OCI-LY1 (cell line): ENCODE results near the gene UCHL5.

Experiments used
- H2AFZ ChIP-seq: fragments of 200-600 bp; sonication (generic), shearing (Covaris generic); 2 replicates; pipeline ENCODE4 v1.6.0; 2014; ENCODE audit warnings: antibody characterized with exemption, mild to moderate bottlenecking, low read length
- H3F3A ChIP-seq: fragments of 200-600 bp; sonication (generic), shearing (Covaris generic); 2 replicates; pipeline ENCODE4 v1.6.0; 2014; ENCODE audit warnings: mild to moderate bottlenecking, antibody characterized with exemption, low read length, moderate library complexity; ENCODE audit not compliant: insufficient read depth
- H3K27ac ChIP-seq: fragments of 200-600 bp; sonication (generic); 2 replicates; pipeline ENCODE4 v1.5.1; 2014; ENCODE audit warnings: low read length, mixed run types, mild to moderate bottlenecking, low read depth; ENCODE audit not compliant: poor library complexity, severe bottlenecking
- H3K27me3 ChIP-seq: fragments of 200-600 bp; sonication (generic); 2 replicates; pipeline ENCODE4 v1.6.0; 2014; ENCODE audit warnings: antibody characterized with exemption, mild to moderate bottlenecking, low read length, moderate library complexity; ENCODE audit not compliant: insufficient read depth
- H3K36me3 ChIP-seq: fragments of 200-600 bp; sonication (generic); 2 replicates; pipeline ENCODE4 v1.6.1; 2014; ENCODE audit warnings: mild to moderate bottlenecking, antibody characterized with exemption, low read length, moderate library complexity, mixed read lengths; ENCODE audit not compliant: insufficient read depth
- H3K4me1 ChIP-seq: fragments of 200-600 bp; sonication (generic); 2 replicates; pipeline ENCODE4 v1.5.1; 2014; ENCODE audit warnings: mild to moderate bottlenecking, low read length, moderate library complexity; ENCODE audit not compliant: insufficient read depth, severe bottlenecking
- H3K4me2 ChIP-seq: fragments of 200-600 bp; sonication (generic), shearing (Covaris generic); 2 replicates; pipeline ENCODE4 v1.6.1; 2014; ENCODE audit warnings: low read length
- H3K4me3 ChIP-seq: fragments of 200-600 bp; sonication (generic); 2 replicates; pipeline ENCODE4 v1.5.1; 2014; ENCODE audit warnings: low read length, low read depth, mild to moderate bottlenecking, mixed read lengths; ENCODE audit not compliant: poor library complexity, severe bottlenecking
- H3K79me2 ChIP-seq: fragments of 200-600 bp; shearing (Covaris generic); 2 replicates; pipeline ENCODE4 v1.6.1; 2016; ENCODE audit warnings: mixed run types, low read length, mixed read lengths; ENCODE audit not compliant: insufficient read depth
- H3K9ac ChIP-seq: fragments of 200-600 bp; sonication (generic), shearing (Covaris generic); 2 replicates; pipeline ENCODE4 v1.6.1; 2014; ENCODE audit warnings: mild to moderate bottlenecking, low read length, mixed read lengths
- H3K9me2 ChIP-seq: fragments of 200-600 bp; sonication (generic), shearing (Covaris generic); 2 replicates; pipeline ENCODE4 v1.6.1; 2014; ENCODE audit warnings: low read depth, mild to moderate bottlenecking, low read length, mixed read lengths
- H3K9me3 ChIP-seq: fragments of 200-600 bp; shearing (Covaris generic); 2 replicates; pipeline ENCODE4 v1.6.1; 2014; ENCODE audit warnings: low read length, mixed read lengths
- H4K20me1 ChIP-seq: fragments of 200-600 bp; sonication (generic), shearing (Covaris generic); 2 replicates; pipeline ENCODE4 v1.6.0; 2016; ENCODE audit warnings: mild to moderate bottlenecking, low read length; ENCODE audit not compliant: insufficient read depth
- EZH2 ChIP-seq: fragments of 200-600 bp; sonication (generic), shearing (Covaris generic); IDR thresholded peaks from 2 replicates; pipeline ENCODE4 v1.8.0; 2017; ENCODE audit warnings: borderline replicate concordance, mixed run types, mild to moderate bottlenecking, antibody characterized with exemption, low read length, moderate library complexity, mixed read lengths
- TF ChIP-seq, protein P1 (sequence below): fragments of 200-600 bp; sonication (generic), shearing (Covaris generic); IDR thresholded peaks from 2 replicates; pipeline ENCODE4 v1.5.1; 2017; ENCODE audit warnings: mild to moderate bottlenecking, antibody characterized with exemption, low read length, moderate library complexity, mixed read lengths

UCHL5 gene

DNA sequence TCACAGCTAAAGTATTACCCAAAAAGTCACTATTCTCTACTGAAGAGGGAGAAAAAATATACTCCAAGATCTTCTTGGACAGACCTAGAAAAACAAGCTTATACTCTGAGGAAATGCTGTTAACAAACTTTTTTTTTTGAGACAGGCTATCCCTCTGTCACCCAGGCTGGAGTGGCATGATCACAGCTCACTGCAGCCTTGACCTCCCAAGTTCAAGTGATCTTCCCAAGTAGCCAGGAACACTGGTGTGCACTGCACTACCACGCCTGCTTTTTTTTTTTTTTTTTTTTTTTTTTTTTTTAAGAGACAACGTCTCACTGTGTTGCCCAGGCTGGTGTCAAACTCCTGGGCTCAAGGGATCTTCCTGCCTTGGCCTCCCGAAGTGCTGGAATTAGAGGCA, 28.7 kb upstream of the UCHL5 start:
- peaks cover 8% of the 10 kb centered on the region for H3K4me1 ChIP-seq
- H3F3A ChIP-seq, result peaks cover 5% of the 10 kb centered on the region; the same call in 1 of the 2 replicates
- H3K4me3 ChIP-seq, result no peak overlapping the region
- H3K4me2 ChIP-seq, result no peak overlapping the region
- no peaks in the 10 kb centered on the region for H3K79me2 ChIP-seq
- TF ChIP-seq, protein P1, sequence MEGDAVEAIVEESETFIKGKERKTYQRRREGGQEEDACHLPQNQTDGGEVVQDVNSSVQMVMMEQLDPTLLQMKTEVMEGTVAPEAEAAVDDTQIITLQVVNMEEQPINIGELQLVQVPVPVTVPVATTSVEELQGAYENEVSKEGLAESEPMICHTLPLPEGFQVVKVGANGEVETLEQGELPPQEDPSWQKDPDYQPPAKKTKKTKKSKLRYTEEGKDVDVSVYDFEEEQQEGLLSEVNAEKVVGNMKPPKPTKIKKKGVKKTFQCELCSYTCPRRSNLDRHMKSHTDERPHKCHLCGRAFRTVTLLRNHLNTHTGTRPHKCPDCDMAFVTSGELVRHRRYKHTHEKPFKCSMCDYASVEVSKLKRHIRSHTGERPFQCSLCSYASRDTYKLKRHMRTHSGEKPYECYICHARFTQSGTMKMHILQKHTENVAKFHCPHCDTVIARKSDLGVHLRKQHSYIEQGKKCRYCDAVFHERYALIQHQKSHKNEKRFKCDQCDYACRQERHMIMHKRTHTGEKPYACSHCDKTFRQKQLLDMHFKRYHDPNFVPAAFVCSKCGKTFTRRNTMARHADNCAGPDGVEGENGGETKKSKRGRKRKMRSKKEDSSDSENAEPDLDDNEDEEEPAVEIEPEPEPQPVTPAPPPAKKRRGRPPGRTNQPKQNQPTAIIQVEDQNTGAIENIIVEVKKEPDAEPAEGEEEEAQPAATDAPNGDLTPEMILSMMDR, result no peak
- TF ChIP-seq EZH2, result no peak
- no peak overlapping the region for H3K9ac ChIP-seq
- H2AFZ ChIP-seq, result no peak overlapping the region
- H3K27ac ChIP-seq, result no peak overlapping the region
- H4K20me1 ChIP-seq, result no peaks in the 10 kb centered on the region
- peaks cover 76% of the 10 kb centered on the region for H3K36me3 ChIP-seq
- H3K9me3 ChIP-seq, result no peaks in the 10 kb centered on the region
- no peaks in the 10 kb centered on the region for H3K9me2 ChIP-seq
- H3K27me3 ChIP-seq, result no peaks in the 10 kb centered on the region

DNA sequence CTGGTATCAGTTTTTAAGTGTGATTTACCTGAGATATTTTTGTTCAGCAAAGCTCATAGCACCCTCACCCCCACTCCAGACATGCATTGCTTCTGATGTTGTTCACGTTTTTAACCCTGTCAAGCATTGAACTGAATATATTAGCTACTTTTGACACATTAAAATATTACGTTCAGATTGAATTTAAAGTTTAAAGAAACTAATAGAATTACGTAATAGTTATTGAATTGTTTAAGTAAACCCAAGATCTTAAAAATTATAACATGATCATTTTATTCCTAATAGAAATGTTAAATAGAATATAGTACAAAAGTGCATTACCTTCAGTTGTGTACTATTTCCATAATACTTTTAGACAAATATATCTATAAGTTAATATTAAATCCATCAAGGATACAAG, 27.2 kb upstream of the UCHL5 start:
- no peak for TF ChIP-seq EZH2
- TF ChIP-seq, protein P1, result no peak
- H3K4me1 ChIP-seq, result peaks cover 11% of the 10 kb centered on the region
- no peaks in the 10 kb centered on the region for H4K20me1 ChIP-seq
- no peak overlapping the region for H3K9ac ChIP-seq
- no peaks in the 10 kb centered on the region for H3K9me2 ChIP-seq
- no peak overlapping the region for H3K27ac ChIP-seq
- H3K9me3 ChIP-seq, result no peaks in the 10 kb centered on the region
- peaks cover 84% of the 10 kb centered on the region for H3K36me3 ChIP-seq
- no peak overlapping the region for H3K4me3 ChIP-seq
- no peaks in the 10 kb centered on the region for H3K79me2 ChIP-seq
- no peak overlapping the region for H2AFZ ChIP-seq
- H3F3A ChIP-seq, result no peaks in the 10 kb centered on the region; the same call in 1 of the 2 replicates
- H3K4me2 ChIP-seq, result no peak overlapping the region
- no peaks in the 10 kb centered on the region for H3K27me3 ChIP-seq

DNA sequence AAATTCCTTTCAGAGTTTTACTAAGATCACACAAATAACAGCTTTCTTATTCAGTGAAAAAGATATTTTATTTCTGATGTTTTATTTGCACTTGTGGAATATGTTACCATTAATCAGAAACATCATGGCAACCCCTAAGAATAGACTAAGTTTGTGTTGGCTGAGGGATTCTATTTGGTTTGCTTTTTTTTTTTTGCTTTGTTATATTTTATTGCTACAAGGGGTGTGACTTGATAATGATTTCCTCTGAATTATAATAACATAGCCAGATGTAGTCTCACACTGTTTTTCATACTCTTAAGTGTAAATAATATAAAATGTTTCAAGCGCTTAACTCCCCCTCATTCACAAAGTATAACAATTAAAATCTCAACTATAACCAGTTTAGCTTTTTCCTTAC, 26.1 kb upstream of the UCHL5 start:
- Histone ChIP-seq H3K36me3 (peaks cover 82% of the 10 kb centered on the region), H3K9ac (no peak overlapping the region), H4K20me1 (no peaks in the 10 kb centered on the region), H3F3A (no peaks in the 10 kb centered on the region), H3K27ac (no peak overlapping the region), H2AFZ (no peak overlapping the region), H3K9me3 (no peaks in the 10 kb centered on the region), H3K4me3 (no peak overlapping the region), H3K4me2 (no peak overlapping the region), H3K9me2 (no peaks in the 10 kb centered on the region), H3K79me2 (no peaks in the 10 kb centered on the region), H3K27me3 (no peaks in the 10 kb centered on the region), H3K4me1 (peaks cover 11% of the 10 kb centered on the region)
- TF ChIP-seq EZH2, result no peak
- TF ChIP-seq, protein P1, result no peak
